ENCODE measurements around the gene TMPRSS4.

The TMPRSS4 gene

DNA sequence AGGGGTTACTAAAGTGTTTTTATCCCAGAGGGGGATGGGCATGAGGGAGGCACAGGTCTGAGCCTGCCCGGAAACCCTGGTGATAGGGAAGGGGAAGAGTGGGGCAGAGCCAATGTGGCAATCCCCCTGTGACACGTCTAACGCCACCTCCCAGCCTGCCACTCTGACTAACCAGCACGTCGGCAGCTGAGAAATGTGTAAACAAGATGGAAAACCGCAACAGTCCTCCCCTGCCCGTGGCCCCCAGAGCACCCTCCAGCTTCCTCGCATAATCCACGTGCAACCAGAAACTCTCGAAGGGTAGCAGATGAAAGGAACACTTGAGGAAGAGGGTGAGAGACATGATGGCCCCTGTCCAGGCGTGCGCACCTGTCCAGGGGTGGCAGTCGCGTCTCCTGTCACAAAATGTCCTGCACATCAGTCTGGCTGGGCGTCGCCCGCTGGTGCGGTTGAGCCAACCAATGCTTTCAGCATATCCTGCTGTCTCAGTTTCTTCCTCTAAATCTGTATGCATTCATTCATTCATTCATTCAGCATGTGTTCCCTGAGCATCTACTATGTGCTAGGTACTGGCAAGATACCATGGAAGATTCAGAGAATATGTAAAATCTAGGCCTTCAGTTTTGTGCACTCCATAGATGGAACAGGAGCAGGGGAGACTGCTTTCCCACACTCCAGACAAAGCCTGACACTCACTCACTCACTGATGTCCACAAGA is 4.5 kb downstream of the TMPRSS4 start:
- no peak for DNase-seq

- no peak for DNase-seq
Observed at GRCh38 chr11:118082880-118083552, 6.1 kb downstream of the TMPRSS4 start.

DNA sequence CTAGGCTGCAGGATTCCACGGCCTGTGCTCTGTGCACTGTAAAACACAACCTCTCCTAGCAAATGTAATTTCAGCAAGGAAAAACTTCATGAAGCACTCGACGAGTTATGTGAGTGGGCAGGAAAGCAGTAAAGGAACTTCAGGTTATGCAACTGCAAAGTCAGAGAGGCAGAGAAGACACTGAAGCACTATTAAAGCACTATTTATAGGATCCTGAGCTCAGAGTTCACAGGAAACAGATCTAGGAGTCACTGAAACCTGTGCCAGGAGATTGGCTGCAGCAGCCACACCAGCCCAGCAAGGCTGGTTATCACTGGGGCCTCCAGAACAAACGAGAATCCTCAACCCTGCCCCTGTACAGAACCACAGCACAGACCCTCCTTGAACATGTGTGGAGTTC is 7.4 kb downstream of the TMPRSS4 start:
- no peak for DNase-seq

DNA sequence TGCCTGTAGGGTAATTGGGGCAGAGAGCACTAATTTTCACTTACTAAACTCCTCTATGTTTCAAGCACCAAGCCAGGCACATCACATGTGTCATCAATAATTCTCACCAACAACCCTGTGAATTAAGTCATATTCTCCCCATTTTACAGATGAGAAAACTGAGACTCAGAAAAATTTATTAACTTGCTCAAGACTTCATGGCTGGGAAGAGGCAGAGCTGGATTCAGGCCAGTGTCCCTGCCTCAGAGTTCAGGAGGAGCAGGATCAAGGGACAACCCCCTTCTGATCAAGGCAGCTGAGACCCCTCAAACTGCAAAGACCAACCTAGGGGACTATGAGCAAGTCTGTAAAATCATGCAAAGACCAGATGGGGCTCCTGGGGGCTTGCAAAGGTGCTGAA is 7.8 kb downstream of the TMPRSS4 start:
- DNase-seq: no peak

DNA sequence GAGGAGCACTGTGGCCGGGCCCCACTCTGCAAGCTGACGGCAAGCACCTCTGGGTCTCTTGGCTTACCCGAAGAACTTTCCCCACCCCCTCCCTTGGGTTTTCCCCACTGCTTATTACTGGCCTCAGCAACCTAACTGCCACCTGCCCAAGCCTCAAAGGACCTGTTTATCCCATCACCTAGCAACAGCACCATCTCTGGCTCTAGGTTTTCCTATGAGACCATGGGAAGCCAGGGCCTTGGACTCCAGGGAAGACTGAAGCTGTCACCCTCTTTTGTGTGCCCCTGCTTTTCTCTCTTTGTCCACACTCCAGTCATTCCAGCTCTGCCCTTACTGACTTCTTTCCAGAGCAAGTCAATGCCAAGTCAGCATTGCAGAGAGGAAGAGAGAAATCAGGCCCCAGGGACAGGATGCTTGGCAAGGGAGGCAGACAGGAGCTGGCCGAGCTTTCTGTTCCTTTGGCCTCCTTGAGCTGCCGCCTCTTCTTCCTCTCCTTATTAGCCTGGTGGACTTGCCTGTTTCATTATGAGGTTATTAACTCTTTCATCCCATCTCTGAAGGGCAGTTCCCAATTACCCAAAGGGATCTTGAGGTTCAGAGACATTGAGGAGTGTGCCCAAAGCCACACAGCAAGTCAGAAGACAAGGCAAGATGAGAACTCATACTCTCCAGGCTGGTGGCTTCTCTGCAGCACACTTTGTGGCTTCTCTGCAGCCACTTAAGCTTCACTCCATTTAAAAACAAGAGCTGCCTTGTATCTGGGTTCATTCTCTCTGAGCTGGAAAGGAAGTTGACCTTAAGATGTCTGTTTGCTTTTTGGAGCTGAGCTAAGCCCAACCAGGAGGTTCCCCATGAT is 10.3 kb downstream of the TMPRSS4 start, which contains the start of gene SMIM35:
Gene SMIM35, minus strand, starts transcription at position 51 of the 856 bp plus-strand sequence. CDS start 206 bp downstream, outside the sequence.
- DNase-seq: no peak

DNA sequence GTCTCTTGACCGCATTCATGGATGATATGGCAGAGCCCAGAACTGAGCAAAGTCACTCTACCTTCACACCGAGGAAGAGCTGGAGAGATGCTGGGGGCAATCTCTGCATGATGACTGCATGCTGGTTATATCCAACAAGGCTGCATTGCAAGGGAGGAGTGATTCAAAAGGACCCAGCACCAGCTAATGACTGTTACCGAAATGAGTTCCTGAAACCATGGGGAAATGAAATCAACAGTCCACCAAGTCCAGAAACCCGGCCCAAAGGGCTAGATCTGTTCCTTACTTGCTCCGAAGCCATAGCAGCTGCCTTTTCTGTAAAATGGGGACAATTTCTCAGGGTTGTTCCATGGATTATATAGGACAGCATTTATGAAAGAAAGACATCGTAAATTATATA is 11.1 kb downstream of the TMPRSS4 start:
- DNase-seq: no peak

DNA sequence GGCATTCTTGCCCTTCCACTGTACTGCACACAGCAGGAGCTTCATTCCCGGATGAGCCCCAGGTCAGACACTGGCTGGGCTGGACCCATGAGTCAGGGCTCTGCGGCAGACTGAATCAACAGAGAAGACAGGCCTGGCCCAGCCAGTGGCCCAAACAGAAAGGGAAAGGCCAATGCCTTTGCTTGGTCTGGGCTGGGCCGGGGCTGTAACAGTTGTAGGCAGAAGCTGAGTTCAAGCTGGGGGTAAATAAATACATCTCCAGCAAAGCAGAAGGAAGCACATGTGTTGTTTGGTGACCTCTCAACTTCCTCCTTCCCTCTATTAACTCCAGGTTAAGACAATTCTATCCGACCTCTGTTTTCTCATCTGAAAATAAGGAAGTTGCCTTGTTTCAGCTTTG is 11.7 kb downstream of the TMPRSS4 start:
- no peak for DNase-seq

- DNase-seq: no peak
Observed at GRCh38 chr11:118090545-118091162, 13.8 kb downstream of the TMPRSS4 start.

GRCh38 chr11:118091690-118092089 is 14.8 kb downstream of the TMPRSS4 start:
- no peak for DNase-seq

DNA sequence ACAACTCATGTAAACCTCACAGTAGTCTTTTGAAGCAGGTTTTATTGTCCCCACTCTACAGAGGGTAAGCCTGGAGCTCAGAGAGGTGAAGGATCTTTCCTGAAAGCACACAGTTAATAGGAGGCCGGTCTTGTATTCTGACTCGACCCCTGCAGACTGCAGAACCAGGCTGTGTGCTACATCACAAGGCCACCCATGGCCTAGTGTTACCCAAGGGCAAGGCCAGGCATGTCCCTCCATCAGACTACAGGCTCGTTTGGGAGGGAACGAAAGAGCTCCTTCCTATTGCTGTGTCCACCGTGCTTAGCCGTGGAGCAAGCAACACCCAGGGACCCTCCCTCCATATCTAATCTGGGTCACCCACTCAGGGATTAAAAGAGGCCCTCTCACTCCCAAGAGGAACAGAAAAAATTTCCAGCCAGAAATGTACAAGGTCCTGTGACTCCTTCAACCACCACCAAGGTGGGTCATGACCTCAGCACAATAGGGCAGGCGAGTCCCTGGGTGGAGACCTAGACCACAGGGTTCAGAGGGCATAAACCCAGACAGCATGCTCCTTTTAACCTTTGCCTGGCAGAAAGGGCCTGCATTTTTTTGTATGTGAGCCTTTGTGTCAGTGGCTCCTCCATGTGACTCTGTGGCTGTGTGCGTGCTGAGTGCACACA is 16.2 kb downstream of the TMPRSS4 start:
- DNase-seq: no peak

GRCh38 chr11:118095493-118095892 is 18.6 kb downstream of the TMPRSS4 start:
- no peak for DNase-seq

- DNase-seq: no peak
Observed at GRCh38 chr11:118095967-118096367, 19.1 kb downstream of the TMPRSS4 start.

DNA sequence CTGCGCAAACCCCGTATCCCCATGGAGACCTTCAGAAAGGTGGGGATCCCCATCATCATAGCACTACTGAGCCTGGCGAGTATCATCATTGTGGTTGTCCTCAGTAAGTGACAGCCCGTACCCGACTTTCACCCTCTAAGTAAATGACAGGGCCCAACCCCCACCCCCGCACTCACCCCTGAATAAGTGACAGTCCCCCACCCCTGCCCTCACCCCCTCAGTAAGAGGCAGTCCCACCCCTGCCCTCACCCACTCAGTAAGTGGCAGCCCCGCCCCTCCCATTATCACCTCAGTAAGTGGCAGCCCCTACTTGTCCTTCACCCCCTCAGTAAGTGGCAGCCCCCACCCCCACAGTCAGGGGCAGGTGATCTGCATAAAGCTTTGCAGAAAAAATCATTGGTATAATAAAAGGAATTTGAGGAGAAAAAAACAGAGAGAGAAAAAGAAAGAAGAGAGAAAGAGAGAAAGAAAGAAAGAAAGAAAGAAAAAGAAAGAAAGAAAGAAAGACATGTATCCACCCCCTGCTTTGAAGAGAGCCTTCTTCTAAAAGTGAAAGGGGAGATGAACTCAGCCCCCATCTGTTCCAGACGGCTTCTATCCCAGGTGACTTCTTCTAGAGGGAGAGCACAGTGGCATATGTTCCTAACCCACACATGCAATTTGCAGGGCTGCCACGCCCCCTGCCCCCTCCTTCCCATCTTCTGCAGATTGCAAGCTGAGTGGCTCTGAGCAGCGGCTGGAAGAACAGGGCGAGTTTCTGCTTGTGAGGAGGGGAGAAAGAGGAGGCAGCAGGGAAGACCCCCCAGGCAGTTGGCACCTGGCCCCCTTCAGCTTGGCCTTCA is 22.3 kb downstream of the TMPRSS4 start:
- DNase-seq: no peak

- DNase-seq: no peak
Observed at GRCh38 chr11:118099838-118100556, 23.1 kb downstream of the TMPRSS4 start.

GRCh38 chr11:118100691-118101232 is 23.9 kb downstream of the TMPRSS4 start:
- DNase-seq: no peak

DNA sequence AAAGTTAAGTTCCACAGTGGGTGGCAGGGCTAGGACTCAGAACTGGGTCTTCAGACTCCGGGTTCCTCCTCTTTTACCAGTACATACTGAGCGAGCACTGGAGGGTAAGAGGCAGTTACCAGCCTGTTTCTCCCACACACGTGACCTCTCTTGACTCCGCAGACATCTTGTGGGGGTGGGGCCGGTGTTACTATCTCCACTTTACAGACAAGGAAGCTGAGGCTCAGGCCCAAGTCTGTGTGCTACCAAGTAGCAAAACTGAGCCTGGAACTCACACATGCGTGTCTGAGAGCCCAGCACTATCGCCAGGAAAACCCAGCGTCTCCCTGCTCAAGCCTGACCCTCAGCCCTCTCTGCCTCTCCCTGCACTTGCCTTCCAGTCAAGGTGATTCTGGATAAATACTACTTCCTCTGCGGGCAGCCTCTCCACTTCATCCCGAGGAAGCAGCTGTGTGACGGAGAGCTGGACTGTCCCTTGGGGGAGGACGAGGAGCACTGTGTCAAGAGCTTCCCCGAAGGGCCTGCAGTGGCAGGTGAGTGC is 25.9 kb downstream of the TMPRSS4 start:
- no peak for DNase-seq

- no peak for DNase-seq
Observed at GRCh38 chr11:118104491-118104890, 27.6 kb downstream of the TMPRSS4 start.

GRCh38 chr11:118105657-118106305 is 28.9 kb downstream of the TMPRSS4 start:
- no peak for DNase-seq

DNA sequence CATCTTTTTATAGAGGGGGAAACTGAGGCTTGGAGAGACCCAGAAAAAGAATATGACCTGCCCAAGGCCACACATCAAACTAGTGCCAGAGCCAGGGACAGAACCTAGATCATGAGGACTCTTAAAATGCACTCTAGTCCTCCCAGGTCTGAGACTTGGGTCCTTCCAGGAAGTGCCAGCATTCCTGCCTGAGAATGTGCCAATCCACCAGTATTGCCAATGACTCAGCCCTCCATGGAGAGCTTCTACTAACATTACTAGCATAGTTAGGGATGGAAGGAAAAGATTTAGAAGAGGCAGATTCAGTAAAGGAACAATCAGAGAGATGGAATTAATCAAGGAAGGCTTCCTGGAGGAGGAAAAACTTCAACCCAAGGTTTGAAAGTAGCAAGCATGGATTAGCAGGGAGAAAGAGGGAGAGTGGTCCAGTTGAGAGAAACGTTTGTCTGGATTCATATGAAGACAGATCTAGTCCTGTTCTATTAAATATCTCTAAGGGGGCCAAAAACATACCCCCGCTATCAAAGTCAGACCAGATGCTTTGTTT is 30.0 kb downstream of the TMPRSS4 start:
- no peak for DNase-seq
